LNCAP (cell line): Measurements from ENCODE around the gene PRDM15.

Experiments
- CTCF ChIP-seq: fragments of 450-650 bp; IDR thresholded peaks from 2 replicates; pipeline ENCODE4 v1.5.1; 2017; ENCODE audit warnings: mild to moderate bottlenecking

PRDM15 gene

GRCh38 chr21:41780337-41781049 lies 98.7 kb downstream of the PRDM15 start:
- TF ChIP-seq CTCF = no peak

- TF ChIP-seq CTCF = no peak
Observed at GRCh38 chr21:41779659-41780058, 99.5 kb downstream of the PRDM15 start.

GRCh38 chr21:41778930-41779600 lies 100.1 kb downstream of the PRDM15 start:
- no peak for TF ChIP-seq CTCF

GRCh38 chr21:41777951-41778815 lies 101.0 kb downstream of the PRDM15 start:
- peak; percentile 86 for TF ChIP-seq CTCF

- TF ChIP-seq CTCF = no peak
Observed at GRCh38 chr21:41776778-41777177, 102.4 kb downstream of the PRDM15 start.

- no peak for TF ChIP-seq CTCF
Observed at GRCh38 chr21:41775149-41775472, 104.0 kb downstream of the PRDM15 start.

GRCh38 chr21:41774467-41775148 lies 104.5 kb downstream of the PRDM15 start:
- TF ChIP-seq CTCF = no peak
